ENCODE data around the gene KCNN4.

GRCh38 chr19:43751466-43752220, 29.1 kb downstream of the KCNN4 start:
- no peak for TF ChIP-seq CTCF (IDR thresholded peaks at IDR 0.05; ENCODE audit: insufficient read depth, low read length, poor library complexity, severe bottlenecking)
- TF ChIP-seq EZH2phosphoT487 (conservative IDR thresholded peaks at IDR 0.05; ENCODE audit: low read length) = no peak
